HL-60 (cell line): Measurements from ENCODE around the gene TGFBR3.

Source experiments
- DNase-seq, 2 experiments: peaks; one replicate each; pipeline ENCODE4 v3.0.0-alpha.2; 2010 to 2020; ENCODE audit warnings: low read depth in 1 of 2, low spot score in 1 of 2
- H3K27ac ChIP-seq: fragments of 250-450 bp; sonication (Bioruptor Pico); replicated peaks from 2 replicates; pipeline ENCODE4 v1.5.1; 2020; ENCODE audit warnings: mild to moderate bottlenecking, moderate library complexity
- H3K27me3 ChIP-seq: fragments of 250-450 bp; sonication (Bioruptor Pico); 2 replicates; pipeline ENCODE4 v1.5.1; 2021; ENCODE audit warnings: mild to moderate bottlenecking, moderate library complexity; ENCODE audit not compliant: insufficient read depth, poor library complexity, severe bottlenecking
- H3K4me3 ChIP-seq: replicated peaks from 2 replicates; pipeline ENCODE4 v1.5.1; 2011; ENCODE audit warnings: mild to moderate bottlenecking, control low read depth, low read length; ENCODE audit not compliant: insufficient read depth
- CTCF ChIP-seq: IDR thresholded peaks from one replicate; pipeline ENCODE4 v1.5.1; 2011; ENCODE audit warnings: low read length, control low read depth, inconsistent platforms; ENCODE audit not compliant: insufficient read depth
- GABPA ChIP-seq: IDR thresholded peaks from 2 replicates; pipeline ENCODE4 v1.6.1; 2012; ENCODE audit warnings: low read depth
- POLR2AphosphoS5 ChIP-seq: IDR thresholded peaks from 2 replicates; pipeline ENCODE4 v1.6.1; 2012; ENCODE audit warnings: low read depth
- REST ChIP-seq: IDR thresholded peaks from 2 replicates; pipeline ENCODE4 v1.6.1; 2012; ENCODE audit warnings: low read depth; ENCODE audit not compliant: insufficient replicate concordance
- SPI1 ChIP-seq: IDR thresholded peaks from 2 replicates; pipeline ENCODE4 v1.6.1; 2012; ENCODE audit warnings: low read depth, mild to moderate bottlenecking, borderline replicate concordance

TGFBR3 gene

GRCh38 chr1:91771717-91772116 lies 114.2 kb downstream of the TGFBR3 start:
- no peak for DNase-seq
- H3K27ac ChIP-seq, result no peak overlapping the region
- H3K4me3 ChIP-seq, result no peak overlapping the region
- H3K27me3 ChIP-seq, result no peaks in the 10 kb centered on the region
- TF ChIP-seq POLR2AphosphoS5, result no peak
- TF ChIP-seq GABPA, result no peak
- no peak for TF ChIP-seq REST
- no peak for TF ChIP-seq CTCF
- no peak for TF ChIP-seq SPI1

GRCh38 chr1:91770667-91771268 lies 115.2 kb downstream of the TGFBR3 start:
- no peak overlapping the region for H3K4me3 ChIP-seq
- DNase-seq, result no peak
- no peaks in the 10 kb centered on the region for H3K27me3 ChIP-seq
- TF ChIP-seq POLR2AphosphoS5 (no peak), REST (no peak), GABPA (no peak), SPI1 (no peak), CTCF (no peak)
- no peak overlapping the region for H3K27ac ChIP-seq

- no peak for DNase-seq
- Histone ChIP-seq H3K27me3 (no peaks in the 10 kb centered on the region), H3K27ac (no peak overlapping the region), H3K4me3 (no peak overlapping the region)
- TF ChIP-seq SPI1 (no peak), CTCF (no peak), GABPA (no peak), REST (no peak), POLR2AphosphoS5 (no peak)
Observed at GRCh38 chr1:91769742-91770141, 116.2 kb downstream of the TGFBR3 start.
